Measurements from ENCODE around the gene DCN.

DNA sequence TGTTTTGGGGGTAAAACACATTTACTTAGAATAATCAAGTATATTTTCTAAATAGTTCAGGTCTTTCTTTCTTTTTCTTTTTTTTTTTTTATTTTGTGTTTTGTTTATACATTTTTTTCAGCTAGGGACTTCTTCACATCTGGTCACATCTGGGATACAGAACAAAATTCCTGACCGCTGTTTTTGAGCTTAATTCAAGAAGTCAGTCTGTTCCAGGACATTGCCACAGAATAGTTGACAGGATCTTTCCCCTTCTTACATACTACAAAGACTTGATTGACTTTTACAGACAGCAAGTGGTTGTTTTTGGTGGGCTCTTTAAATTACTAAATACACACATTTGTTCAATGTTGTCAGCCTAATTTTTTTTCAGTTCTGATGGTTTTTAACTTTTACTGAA lies 41.8 kb upstream of the DCN start:
- no peak for TF ChIP-seq POLR2A (IDR thresholded peaks at IDR 0.05)
- TF ChIP-seq, protein P1, sequence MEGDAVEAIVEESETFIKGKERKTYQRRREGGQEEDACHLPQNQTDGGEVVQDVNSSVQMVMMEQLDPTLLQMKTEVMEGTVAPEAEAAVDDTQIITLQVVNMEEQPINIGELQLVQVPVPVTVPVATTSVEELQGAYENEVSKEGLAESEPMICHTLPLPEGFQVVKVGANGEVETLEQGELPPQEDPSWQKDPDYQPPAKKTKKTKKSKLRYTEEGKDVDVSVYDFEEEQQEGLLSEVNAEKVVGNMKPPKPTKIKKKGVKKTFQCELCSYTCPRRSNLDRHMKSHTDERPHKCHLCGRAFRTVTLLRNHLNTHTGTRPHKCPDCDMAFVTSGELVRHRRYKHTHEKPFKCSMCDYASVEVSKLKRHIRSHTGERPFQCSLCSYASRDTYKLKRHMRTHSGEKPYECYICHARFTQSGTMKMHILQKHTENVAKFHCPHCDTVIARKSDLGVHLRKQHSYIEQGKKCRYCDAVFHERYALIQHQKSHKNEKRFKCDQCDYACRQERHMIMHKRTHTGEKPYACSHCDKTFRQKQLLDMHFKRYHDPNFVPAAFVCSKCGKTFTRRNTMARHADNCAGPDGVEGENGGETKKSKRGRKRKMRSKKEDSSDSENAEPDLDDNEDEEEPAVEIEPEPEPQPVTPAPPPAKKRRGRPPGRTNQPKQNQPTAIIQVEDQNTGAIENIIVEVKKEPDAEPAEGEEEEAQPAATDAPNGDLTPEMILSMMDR (IDR thresholded peaks at IDR 0.05): no peak
